ENCODE data around the gene PHRF1.
A peak's percentile ranks its signal among the peaks of the same experiment; 100 is the strongest.

The PHRF1 gene

DNA sequence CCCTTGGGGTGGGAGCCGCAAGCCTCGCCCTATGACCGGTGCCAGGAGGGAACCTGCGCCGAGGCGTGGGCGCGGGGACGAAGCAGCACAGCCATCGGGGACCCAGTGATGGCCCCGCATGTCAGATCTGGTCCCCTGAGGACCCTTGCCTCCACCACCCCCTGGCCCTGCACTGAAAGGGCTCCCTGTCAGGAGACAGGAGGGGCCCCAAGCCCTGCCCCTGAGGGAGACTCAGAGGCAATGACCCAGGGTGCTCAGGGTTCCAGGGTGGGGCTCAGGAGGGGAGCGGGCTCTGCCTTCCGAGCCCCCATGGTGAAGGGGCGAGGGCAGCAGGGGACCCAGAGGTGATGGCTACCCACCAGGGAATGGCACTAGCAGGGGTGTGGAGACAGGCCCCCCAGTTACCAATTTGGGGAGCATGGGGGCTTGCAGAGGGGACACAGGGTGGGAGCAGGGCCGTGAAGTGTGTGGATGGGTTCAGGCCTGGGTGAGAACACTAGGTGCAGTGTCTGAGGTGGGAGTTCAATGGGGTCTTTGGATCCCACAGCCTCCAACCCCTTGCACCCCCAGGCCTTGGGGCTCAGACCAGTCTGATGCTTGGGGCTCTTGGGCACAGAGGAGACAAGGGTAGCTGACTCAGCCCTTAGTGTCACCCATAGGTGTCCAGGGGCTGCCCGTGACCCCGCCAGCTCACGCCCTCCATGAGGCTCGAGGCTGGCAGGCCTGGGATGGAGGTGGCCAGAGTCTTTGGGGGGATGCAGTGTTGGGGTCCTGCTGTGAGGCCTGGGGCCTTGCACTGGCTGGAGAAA, 38.4 kb upstream of the PHRF1 start:
- DNase-seq: no peak

DNA sequence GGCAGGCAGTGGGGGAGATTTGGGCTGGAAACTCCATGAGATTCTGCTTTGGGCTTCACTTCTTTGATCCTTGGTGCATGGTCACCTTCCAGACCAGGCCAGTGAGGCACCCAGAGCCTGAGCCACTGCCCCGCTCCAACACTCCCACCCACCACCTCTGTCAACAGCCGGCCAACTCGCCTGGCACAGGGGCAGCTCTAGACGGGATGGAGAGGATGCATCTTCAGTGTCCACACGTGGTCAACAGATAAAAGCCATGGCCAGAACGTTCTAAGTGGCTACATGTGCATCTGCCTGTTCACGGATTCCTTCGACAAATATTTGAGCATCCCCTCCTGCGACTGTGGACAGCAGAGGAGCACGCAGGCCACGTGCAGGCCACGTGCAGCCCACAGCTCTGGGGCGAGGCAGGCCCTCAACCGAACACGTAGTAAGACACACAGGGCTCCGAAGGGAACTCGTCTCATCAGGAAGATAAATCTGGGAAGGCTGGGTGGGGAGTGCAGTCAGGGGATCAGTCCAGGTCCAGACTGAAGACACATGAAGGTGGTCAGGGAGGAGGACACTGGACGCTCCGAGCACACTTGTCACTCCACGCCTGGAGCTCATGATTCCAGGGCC, 37.7 kb upstream of the PHRF1 start:
- DNase-seq: no peak

DNA sequence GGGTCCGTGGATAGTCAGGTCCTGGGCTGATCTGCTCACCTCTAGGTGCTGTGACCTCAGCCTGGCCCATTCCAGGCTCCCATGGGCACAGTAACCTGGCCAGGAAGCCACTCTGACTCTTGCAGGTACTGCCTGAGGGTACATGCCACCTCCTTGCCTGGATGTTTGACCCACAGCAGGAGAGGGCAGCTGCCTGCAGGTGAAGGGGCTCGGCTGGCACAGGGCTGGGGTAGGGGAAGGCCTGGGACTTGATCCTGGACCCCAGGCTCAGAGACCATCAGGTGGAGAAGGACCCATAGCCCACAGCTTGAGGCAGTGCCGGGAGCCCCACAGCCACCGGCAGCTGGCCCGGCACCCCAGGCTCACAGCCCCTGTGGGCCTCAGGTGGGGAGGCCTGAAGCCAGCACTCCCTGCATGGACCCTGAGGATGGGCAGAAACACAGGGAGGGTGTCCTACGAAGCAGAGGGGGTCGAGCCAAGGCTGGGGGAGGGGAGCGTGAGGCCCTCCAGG, 36.2 kb upstream of the PHRF1 start:
- DNase-seq: no peak

DNA sequence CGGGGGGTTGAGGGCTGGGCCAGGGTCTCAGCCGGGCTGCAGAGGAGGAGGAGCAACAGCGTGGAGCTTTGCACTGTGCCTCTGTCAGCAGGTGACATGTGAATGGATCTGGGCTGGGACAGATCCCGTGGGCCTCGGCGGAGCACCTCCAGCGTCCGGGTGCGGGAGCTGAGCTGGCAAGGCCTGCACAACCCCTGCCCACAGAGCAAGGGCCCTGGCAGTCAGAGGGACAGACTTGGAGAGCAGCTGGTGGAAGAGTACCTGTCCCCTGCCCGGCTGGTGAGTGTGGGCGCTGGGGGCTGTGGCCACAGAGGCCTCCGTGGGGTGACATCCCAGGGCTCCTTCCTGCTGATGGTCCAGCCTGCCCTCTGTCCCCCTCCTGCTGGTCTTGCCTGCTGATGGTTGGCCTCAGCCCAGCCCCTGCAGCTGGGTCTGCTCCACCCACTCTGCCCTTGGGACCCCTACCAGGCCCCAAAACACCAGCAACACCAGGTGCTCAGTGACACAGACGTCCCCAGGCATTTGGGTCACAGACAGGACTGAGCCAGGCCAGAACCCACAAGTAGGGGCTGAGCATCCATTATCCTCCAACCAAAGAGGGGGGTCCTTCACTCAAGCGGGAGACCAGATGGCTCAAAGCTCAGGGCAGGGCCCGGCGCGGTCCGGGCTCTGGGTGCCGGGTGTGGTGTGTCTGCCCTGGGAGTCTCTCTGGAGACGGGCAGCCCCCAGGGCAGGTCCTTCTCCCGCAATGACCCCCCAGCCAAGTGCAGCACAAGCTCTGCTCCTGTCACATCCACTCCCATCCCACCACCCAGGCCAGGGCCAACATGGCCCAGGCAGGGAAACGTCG, 35.5 kb upstream of the PHRF1 start:
- DNase-seq: no peak

DNA sequence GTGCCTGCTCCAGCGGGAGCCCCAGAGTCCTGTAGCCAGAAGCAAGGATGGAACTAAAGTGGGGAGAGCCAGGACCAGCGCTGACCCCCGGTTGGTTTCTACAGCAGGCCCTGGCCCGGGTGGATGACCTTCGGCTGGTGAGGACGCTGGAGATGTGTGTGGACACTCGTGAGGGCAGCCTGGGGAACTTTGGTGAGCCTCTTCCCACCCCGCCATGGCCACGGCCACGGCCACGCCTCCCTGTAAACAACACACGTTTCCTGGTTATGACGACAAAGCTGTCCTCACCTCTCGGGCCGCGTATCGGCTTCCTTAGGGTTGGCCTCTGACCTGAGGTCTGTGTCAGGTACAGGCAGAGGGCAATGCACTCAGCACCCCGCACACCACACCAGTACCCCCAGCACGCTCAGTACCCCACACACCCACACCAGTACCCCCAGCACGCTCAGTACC, 34.8 kb upstream of the PHRF1 start:
- DNase-seq: no peak

DNA sequence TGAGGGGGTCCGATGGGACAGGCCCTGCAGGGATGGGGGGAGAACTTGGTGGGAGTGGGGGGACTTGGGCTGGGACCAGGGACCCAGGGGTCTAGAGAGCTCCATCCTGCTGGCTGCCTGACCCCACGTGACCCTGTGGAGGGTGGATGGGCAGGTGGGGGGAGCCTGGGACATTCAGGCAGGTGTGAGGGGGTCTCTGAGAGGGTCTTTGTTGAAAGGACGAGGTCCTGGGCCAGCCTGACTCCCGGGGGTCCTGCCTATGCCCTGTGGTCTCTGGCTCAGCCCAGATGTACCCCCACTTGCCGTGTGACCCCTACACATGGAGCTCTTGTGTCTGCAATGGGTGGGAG, 31.5 kb upstream of the PHRF1 start:
- DNase-seq: no peak

DNA sequence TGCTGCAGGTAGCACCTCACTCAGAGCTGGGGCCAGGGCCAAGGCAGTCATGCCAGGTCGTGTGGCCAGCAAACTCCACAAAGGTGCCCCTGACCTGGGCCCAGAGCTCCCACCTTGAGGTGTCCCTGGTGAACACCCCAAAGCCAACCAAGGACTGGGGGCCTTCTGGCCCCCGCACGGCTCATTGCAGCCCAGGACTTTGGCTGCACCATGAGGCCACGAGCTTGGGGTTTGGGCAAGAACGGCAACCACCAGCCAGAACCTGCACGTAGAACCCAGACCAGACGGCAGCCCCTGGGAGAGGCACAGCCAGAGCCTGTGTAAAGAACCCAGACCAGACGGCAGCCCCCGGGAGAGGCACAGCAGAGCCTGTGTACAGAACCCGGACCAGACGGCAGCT, 31.1 kb upstream of the PHRF1 start:
- DNase-seq: no peak

DNA sequence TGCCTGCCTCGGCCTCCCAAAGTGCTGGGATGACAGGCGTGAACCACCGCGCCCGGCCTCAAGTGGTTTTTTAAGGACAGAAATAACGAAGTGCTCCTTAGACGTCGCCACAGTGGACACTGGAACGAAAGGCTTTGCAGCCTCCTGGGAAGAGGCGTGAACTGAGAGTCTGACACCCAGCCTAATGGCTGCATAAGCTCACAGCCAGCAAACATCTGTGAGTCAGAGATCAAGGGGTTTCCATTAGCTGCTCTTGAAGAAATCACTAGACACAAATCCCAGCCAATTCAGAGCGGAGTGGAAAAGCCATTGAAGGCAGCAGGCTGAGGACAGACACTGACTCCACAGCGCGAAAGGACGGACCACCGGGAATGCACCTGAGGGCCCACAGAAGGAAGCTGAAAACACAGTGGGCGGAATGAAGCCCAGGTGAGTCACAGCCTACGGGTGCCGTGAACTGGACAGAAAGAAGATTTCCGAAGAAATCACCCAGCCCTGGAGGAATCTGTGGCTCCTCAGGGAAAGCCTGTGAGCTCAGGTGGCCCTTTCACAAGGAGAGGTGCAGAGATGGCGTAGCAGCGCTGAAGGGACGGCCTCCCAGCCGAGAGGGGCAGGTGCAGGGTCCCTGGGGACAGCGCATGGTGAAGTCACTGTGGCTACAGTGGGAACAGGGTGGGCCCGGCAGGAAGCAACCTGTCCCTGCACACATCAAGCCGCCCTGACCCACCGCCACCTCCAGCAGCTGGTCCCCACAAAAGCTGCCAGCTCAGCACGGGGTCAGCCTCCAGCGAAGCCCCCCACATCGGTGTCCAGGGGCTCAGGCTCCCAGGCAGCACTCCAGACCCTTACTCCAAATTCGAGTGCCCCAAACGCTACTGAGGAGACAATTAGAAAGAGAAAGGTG, 27.3 kb upstream of the PHRF1 start:
- DNase-seq: no peak

DNA sequence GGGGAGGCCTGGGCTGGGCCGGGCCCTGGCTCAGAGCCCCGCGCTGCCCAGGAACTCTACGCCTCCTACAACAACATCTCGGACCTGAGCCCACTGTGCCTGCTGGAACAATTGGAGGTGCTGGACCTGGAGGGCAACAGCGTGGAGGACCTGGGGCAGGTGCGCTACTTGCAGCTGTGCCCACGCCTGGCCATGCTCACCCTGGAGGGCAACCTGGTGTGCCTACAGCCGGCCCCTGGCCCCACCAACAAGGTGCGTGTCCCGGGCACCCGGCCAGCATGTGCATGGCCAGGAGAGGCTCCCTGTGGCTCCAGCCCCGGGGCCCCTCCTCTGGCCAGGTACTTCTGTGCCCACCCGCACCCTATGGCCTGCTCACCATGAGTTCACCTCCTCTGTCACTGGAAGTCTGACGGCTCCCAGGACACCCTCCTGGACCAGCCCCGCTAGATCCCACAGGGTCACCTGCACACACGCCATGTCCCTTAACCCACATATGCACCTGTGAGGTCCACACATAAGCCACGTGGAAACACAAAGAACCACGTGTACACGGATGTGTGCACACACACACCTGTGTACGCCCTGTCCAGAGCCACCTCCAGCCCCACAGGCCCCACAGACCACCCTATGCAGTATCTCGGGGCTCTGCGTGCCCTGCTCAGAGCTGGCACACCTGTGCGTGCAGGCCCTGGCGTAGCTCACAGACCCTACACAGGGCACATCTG, 26.1 kb upstream of the PHRF1 start:
- DNase-seq: no peak

DNA sequence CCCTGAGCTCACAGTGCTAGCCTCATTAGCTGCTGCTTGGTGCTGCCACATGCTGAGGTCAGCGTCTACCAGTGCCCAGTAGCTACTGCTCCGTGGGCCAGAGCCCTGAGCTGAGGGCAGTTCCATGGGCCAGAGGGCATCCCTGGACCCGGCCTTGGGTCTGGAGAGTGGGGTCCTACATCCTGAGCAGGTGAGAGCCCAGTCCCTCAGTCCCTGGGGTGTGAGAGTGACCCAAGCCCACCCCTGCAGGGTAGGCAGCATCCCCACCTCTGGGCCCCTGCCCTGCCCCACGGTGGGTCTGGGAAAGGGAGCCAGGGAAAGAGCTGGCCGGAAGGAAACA, 25.6 kb upstream of the PHRF1 start:
- no peak for DNase-seq

DNA sequence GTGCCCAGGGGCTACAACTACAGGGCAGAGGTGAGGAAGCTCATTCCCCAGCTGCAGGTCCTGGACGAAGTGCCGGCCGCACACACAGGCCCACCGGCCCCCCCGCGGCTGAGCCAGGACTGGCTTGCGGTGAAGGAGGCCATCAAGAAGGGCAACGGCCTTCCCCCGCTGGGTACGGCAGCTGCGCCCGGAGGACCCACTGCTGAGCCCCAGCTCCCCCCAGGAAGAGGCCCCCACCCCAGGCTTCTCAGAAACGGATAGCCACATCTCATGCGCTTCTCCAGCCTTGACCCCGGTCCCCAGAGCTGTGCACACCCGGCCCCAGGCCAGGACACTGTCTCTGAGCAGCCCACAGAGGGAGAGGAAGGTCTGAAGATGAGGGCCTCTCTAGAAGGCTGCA, 25.1 kb upstream of the PHRF1 start:
- no peak for DNase-seq

DNA sequence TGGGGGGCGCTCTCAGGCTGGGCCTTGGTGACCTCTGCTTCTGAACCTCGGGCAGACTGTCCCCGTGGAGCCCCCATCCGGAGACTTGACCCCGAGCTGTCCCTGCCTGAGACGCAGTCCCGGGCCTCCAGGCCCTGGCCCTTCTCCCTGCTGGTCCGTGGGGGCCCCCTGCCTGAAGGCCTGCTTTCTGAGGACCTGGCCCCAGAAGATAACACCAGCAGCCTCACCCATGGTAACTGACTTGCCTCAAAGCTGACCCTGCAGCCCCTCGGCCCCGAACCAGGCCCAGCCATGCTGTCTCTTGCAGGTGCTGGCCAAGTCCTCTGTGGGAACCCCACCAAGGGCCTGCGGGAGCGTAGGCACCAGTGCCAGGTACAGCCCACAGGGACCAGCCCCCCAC, 24.7 kb upstream of the PHRF1 start:
- DNase-seq: no peak

DNA sequence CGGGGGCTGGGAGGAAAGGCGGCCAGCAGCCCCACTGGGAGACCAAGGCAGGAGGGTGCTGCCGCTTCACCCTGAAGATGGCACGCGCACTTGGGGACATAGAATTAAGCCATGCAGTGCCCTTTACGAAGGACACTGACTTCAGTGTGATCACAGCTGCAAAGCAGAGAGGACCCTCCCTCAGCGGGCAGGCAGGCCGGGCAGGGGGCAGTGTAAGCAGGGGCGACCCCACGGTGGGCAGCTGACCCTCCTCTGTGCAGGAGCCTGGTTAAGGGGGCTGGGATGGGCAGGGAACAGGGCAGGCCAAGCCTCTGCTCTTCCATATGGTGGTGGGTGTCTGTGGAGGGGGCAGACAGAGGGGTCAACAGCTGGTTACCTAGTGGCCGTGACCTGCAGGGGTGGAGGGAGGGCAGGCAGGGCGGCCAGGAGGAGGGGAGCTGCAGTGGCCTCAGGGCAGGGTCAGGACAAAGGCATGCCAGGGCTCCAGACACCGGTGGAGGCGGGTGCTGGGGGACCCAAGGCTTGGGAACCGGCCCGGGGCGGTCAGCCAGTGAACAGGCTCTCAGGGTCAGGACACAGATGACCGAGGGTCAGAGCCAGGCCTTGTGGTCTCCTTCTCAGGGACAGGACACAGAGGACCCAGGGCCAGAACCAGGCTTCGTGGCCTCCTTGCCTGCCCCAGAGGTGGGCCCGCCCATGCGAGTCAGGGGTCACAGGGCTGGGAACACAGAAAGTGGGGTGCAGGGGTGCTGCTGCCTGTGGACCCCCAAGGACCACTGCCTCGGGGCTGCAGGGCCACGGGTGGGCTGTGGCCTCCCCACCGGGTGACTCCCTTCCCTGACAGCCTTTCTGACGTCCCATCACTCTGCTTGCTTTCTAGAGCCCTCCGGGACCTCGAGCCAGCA, 22.9 kb upstream of the PHRF1 start:
- DNase-seq: no peak

DNA sequence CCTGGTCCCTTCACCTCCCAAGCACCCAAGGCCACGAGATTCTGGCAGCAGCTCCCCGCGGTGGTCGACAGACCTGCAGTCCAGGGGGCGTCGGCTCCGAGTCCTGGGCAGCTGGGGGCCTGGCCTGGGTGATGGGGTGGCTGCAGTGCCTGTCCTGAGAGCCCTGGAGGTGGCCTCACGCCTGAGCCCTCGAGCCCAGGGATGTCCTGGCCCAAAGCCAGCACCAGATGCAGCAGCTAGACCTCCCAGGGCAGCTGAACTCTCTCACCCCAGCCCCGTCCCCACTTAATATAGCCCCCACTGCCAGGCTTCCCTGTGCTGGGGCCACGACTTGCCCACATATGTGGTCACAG, 22.3 kb upstream of the PHRF1 start:
- no peak for DNase-seq

DNA sequence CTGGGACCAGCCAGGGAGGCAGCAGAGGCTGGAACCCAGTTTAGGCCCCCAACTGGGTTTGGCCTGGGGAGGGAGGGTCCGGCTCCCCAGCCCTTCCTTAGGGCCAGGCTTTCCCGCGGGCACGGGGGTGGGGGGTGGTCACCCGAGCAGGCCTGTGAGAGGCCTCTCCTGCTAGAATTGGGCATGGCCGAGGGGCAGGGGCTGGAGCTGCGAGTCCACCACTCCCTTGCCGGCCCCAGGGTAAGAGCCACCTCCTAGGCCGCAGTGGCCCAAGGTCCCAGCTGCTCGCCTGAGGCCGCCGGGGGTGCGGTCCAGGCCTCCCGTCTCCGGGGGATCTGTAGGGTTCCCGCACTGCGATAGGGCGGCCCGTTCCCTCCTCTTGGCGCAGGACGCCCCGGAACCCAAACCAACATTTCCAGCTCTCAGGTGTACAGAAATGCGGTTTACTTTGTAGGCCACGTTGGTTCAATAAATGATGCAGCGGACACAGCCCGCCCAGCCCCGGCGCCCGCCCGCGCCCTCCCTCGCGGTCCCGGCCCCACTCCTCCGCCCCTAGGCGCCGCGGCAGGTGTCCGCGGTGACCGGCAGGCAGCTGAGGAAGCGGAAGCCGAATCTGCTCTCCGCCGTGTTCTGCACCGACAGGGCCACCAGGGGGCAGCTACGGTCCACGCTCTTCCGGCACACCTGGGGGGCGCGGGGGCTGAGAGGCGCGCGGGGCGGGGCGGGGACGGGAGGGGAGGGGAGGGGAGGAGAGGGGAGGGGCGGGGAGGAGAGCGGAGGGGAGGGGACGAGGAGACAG, 21.6 kb upstream of the PHRF1 start:
- peak; percentile 76 to 81 for DNase-seq

DNA sequence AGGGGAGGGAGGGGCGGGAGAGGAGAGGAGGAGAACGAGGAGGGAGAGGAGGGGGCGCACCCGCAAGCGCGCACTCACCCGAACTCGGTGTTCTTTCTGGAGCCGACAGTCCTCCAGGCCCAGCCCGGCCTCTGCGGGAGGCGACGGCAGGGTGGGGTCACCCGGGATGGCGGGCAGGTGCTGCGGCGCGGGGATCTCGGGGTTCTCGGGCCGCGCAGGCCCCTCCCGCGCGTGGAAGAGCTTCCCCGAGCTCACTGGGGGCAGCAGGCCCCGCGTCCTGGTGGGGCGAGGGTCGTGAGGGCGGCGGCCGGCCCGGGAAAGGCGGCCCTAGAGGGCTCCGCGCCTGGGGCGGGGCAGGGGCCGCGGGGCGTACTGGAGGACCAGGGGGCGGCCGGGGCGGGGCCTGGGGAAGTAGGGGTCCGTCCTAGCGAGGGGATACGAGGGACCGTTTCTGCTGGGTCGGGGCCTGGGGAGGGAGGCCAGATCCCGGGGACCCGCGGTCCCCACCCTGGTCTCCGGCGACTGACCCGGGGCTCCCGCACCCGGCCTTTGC, 21.0 kb upstream of the PHRF1 start:
- no peak for DNase-seq

DNA sequence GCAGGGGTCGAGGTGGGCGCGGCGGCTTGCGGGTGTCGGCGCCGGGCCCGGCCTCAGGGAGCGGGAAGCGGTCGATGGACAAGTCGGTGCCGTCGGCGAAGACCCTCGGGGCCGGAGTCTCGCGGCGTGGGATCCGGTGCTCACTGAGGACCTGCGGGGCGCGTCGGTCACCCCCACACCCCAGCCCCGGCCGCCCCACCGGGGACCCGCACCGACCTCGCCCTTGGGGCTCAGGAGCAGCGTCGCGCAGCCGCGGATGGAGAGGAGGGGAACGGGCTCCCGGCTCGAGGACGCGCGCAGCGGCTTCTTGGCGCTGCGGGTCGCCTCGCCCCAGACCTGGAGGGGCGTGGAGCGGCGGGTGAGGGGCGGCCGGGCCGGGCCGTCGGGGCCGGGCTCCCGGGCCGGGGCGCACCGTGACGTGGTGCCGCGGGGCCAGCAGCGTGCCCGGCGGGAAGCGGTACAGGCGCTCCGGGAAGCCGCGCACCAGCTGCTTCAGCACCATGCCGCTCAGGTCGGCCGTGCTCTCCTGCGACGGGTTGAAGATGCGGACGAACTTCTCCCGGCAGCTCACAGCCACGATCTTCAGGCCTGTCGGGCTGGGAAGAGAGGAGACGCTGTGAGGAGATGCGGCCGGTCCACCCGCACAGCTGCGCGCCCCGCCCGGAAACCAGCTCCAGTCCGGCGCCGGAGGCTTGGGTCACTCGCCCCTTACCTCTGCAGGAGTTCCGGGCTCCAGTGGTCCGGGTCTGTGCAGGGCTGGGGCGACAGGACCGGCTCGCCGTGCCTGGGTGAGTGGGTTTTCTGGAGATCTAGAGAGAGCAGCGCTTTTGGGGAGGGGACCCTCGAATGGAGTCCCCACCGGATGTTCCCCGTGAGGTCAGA, 20.2 kb upstream of the PHRF1 start:
- DNase-seq: no peak

DNA sequence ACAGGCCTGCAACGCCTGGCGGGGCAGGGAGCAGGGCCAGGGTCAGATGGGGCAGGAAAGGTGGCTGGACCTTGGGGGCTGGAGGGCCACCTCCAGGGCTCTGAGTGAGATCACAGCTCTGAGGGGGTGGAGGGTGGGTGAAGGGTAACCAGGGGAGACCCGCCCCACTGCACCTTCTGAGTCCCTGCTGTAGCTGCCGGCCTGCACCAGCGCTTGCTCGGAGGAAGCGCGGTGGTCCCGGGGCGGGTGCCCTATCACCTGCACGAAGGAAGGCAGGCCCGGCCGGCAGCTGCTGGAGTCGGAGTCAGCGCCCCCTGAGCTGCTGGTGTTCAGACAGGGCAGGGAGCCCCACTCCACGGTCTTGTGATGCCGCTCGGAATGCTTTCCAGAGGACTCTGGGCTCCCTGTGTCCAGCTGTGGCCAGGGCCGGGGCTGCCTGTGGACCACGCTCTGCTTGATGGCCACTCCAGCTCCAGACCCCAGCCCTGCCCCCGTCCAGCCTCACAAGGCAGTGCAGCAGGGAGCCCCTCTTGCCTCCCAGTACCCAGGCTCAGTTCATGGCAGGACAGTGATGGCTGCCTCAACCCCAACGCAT, 19.5 kb upstream of the PHRF1 start:
- no peak for DNase-seq

Data from activated T-cell treated with anti-CD3 and anti-CD28 coated beads, Interleukin-2, amount 50 U/mL, for 48 hours (primary cell).